Activated CD4-positive, alpha-beta memory T cell treated with anti-CD3 and anti-CD28 coated beads, Interleukin-2, amount 10 ng/mL, durations not matched to agents 7 days and 5 days (primary cell): ENCODE measurements around the gene PIH1D1. TPM values are rescaled to one million over a fixed set of nuclear protein-coding genes. Genes with fewer than 3 reads are reported as not detected.

Experiments
- CTCF ChIA-PET: fragments of 350-600 bp; sonication (Branson Sonifier 250); formaldehyde crosslinking; loops from one replicate; lab custom pipeline; 2021; ENCODE audit warnings: antibody characterized with exemption, inconsistent platforms; lab: Charles Lee
- POLR2A ChIA-PET: fragments of 350-600 bp; sonication (Branson Sonifier 250); formaldehyde crosslinking; loops from one replicate; lab custom pipeline; 2021; ENCODE audit warnings: antibody characterized with exemption; lab: Charles Lee
- DNase-seq: peaks from one replicate; pipeline ENCODE4 v3.0.0-alpha.2; 2020
- H3K27ac Mint-ChIP-seq: one replicate; pipeline ENCODE4 v1.8.0; 2021; ENCODE audit warnings: mild to moderate bottlenecking, mixed read lengths
- H3K27me3 Mint-ChIP-seq: one replicate; pipeline ENCODE4 v1.8.0; 2021; ENCODE audit warnings: mixed read lengths
- H3K36me3 Mint-ChIP-seq: one replicate; pipeline ENCODE4 v1.8.0; 2021; ENCODE audit warnings: low read depth, mixed read lengths
- H3K4me1 Mint-ChIP-seq: one replicate; pipeline ENCODE4 v1.8.0; 2021; ENCODE audit warnings: mixed read lengths
- H3K4me3 Mint-ChIP-seq: one replicate; pipeline ENCODE4 v1.8.0; 2021; ENCODE audit warnings: mild to moderate bottlenecking, mixed read lengths
- H3K9me3 Mint-ChIP-seq: one replicate; pipeline ENCODE4 v1.8.0; 2021; ENCODE audit warnings: mixed read lengths
- total RNA-seq, 2 experiments: library from RNA; stranded (reverse); gene quantifications; one replicate each; pipeline ENCODE4 v1.2.3, GENCODE V29; 2021

PIH1D1 gene
- total RNA-seq, 2 experiments from 2014 or later, result 168 to 170 TPM

DNA sequence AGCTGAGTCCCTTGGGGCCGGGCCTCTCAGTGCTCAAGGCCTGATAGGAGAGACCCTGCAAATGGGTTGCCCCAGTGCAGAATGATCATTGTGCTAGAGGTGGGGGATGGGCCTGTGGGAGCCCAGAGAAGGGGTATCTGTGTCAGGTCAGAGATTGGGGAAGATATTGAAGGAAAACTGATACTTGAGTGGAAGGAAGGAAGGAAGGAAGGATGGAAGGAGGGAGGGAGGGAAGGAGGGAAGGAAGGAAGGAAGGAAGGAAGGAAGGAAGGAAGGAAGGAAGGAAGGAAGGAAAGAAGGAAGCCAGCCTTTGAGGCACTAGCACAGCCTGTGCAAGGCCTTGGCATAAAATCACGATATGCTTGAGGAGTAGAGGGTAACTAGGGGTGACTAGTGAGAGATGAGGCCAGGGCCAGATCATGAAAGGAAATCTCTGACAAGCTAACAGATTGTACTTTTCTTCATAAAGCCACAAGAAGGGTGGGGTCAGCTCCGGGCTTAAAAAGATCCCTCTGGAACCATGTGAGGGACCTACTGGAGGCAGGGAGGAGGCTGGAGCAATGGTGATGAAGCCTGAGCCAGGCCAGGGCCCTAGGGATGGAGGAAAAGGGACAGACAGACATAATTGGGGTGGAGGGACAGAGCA, 39.8 kb downstream of the PIH1D1 start:
- H3K27me3 Mint-ChIP-seq, result peaks cover 7% of the 10 kb centered on the region
- no peak for DNase-seq
- no peaks in the 10 kb centered on the region for H3K36me3 Mint-ChIP-seq
- H3K4me3 Mint-ChIP-seq, result no peak overlapping the region
- H3K27ac Mint-ChIP-seq, result peak overlapping the region; percentile 29
- POLR2A ChIA-PET, result interaction anchor here (1.0 to 1.3 kb wide), 2 partner anchors 20 to 59 kb away, joined by 3 to 4 read pairs; no protein-coding TSS in a partner anchor
- H3K9me3 Mint-ChIP-seq, result no peaks in the 10 kb centered on the region
- CTCF ChIA-PET, result interaction anchor here (1.2 to 4.8 kb wide), 6 partner anchors 7 to 57 kb away, joined by 3 to 24 read pairs (median 4); no protein-coding TSS in a partner anchor
- peaks cover 53% of the 10 kb centered on the region for H3K4me1 Mint-ChIP-seq

DNA sequence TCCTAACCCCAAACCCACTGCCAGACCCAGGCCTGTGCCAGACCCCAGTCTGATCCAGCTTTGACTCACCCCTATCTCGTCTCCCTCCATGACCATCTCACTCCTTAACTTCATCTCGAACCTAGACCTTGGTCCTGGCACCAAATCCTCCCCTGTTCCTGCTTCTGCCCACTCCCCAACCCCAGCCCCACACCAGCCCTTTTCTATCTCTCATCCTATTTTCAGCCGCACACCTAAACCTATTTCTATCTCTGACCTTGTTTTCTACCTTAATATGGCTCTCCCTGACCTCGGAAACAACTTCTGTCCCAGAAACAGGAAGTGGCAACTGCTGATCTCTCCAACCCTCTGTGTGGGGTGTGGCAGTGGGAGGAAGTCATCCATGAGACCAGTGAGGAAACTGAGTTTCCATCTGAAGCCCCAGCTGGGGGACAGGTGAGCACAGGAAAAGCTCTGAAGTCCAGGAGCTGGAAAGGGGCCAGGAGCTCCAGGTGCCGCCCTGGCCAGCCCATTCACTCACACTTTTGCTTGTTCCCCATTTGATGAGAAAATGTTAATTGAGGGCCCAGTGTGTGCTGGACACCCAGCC, 42.1 kb downstream of the PIH1D1 start:
- Mint-ChIP-seq H3K27ac (peak overlapping the region; percentile 91), H3K27me3 (no peaks in the 10 kb centered on the region), H3K4me3 (peak overlapping the region; percentile 66), H3K36me3 (no peaks in the 10 kb centered on the region), H3K9me3 (no peaks in the 10 kb centered on the region), H3K4me1 (peaks cover 55% of the 10 kb centered on the region)
- CTCF ChIA-PET, result interaction anchor here (0.7 to 4.8 kb wide), 7 partner anchors 18 to 108 kb away, joined by 3 to 24 read pairs (median 5); partner anchors contain the start of gene FLT3LG
- DNase-seq, result peak; percentile 58
- POLR2A ChIA-PET, result interaction anchor here (0.6 to 2.5 kb wide), 13 partner anchors 9 to 184 kb away, joined by 3 to 18 read pairs (median 4); partner anchors contain the start of genes ALDH16A1, GFY, PIH1D1 and RPS11

DNA sequence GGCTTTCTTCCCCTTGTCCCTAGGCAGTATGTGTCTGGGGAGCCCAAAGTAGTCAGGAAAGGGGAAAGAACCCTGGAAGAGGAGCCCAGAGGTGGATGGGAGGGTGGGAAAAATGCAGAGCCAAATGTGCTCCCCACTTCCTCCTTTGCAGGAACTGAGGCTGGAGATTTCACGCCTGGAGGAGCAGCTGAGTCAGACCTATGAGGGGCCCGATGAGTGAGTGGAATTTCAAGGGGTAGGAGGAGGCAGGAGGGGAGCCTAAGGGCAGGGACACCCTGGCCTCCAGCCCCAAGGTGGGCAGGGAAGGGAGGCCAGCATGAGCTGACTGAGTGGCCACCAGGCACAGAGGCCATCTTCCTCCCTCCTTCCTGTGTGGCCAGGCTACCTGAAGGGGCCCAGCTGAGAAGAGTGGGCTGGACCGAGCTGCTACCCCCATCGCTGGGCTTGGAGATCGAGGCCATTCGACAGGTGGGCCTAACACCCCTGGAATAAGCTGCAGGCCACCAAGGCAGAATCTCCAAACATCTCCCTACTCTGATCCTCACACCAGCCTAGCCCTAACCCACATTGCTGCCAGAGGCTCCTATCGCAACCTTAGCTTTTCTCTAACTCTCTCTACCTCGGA, 42.7 kb downstream of the PIH1D1 start:
- H3K9me3 Mint-ChIP-seq, result no peaks in the 10 kb centered on the region
- H3K4me3 Mint-ChIP-seq, result peak overlapping the region; percentile 66
- ChIA-PET CTCF (interaction anchor here (0.8 to 4.8 kb wide), 6 partner anchors 17 to 107 kb away, joined by 3 to 24 read pairs (median 6); partner anchors contain the start of gene FLT3LG), POLR2A (interaction anchor here (1.1 to 2.5 kb wide), 11 partner anchors 10 to 183 kb away, joined by 3 to 18 read pairs (median 5); partner anchors contain the start of genes ALDH16A1, GFY, PIH1D1 and RPS11)
- peaks cover 55% of the 10 kb centered on the region for H3K4me1 Mint-ChIP-seq
- H3K27ac Mint-ChIP-seq, result peak overlapping the region; percentile 91
- no peaks in the 10 kb centered on the region for H3K36me3 Mint-ChIP-seq
- DNase-seq, result no peak
- no peaks in the 10 kb centered on the region for H3K27me3 Mint-ChIP-seq

DNA sequence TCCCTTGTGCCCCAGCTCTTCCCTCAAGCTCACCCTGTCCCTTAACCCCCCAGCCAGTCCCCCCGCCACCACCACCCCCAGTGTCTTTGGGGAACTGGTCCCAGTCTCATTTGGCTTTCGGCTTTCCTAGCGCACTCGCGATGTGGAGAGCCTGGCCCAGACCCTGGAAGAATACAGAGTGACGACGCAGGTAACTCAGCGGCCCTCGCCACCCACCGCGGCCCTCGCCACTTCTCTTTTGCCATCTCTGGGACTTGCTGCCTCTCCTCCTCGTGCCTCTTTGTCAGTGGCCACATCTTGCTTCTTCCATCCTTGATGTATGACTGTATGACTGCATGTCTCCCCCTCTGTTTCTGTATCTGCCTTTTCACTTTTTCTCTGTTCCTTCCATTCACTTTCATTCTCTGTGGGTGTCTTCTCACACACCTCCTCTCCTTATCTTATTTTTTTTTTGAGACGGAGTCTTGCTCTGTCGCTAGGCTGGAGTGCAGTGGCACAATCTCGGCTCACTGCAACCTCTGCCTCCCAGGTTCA, 44.1 kb downstream of the PIH1D1 start:
- no peak for DNase-seq
- Mint-ChIP-seq H3K27me3 (no peaks in the 10 kb centered on the region), H3K4me3 (no peak overlapping the region), H3K36me3 (no peaks in the 10 kb centered on the region), H3K4me1 (peaks cover 54% of the 10 kb centered on the region), H3K27ac (no peak overlapping the region), H3K9me3 (no peaks in the 10 kb centered on the region)
- POLR2A ChIA-PET, result interaction anchor here (2.0 to 2.5 kb wide), 2 partner anchors 11 to 19 kb away, joined by 6 to 18 read pairs; no protein-coding TSS in a partner anchor
- CTCF ChIA-PET, result interaction anchor here (4.8 kb wide), 1 partner anchor 16 kb away, joined by 24 read pairs; no protein-coding TSS in a partner anchor

DNA sequence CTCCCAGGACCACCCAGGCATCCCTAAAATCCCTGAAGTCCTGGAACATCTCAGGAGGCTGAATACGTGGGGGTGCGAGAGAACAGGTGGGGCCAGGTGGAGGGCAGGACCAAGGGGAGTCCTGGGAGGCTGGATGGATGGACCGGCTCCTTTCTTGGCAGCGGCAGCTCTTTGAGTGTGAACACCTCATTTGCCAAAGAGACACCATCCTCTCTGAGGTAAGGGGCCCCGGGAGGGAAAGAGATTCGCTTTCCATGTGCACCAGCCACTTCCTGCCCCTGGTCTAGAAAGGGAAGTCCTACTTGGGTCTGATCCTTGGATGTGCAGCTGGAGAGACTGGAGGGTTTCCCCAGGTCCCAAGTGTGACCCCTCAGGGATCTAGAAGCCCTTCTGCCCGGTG, 44.5 kb downstream of the PIH1D1 start:
- H3K36me3 Mint-ChIP-seq, result no peaks in the 10 kb centered on the region
- H3K4me1 Mint-ChIP-seq, result peaks cover 49% of the 10 kb centered on the region
- POLR2A ChIA-PET, result interaction anchor here (2.0 kb wide), 1 partner anchor 19 kb away, joined by 6 read pairs; no protein-coding TSS in a partner anchor
- H3K27me3 Mint-ChIP-seq, result no peaks in the 10 kb centered on the region
- no peak overlapping the region for H3K4me3 Mint-ChIP-seq
- no peak overlapping the region for H3K27ac Mint-ChIP-seq
- CTCF ChIA-PET, result interaction anchor here (1.0 to 2.1 kb wide), 2 partner anchors 15 to 414 kb away, joined by 3 to 9 read pairs; partner anchors contain the start of genes GYS1 and RUVBL2
- no peaks in the 10 kb centered on the region for H3K9me3 Mint-ChIP-seq
- no peak for DNase-seq

DNA sequence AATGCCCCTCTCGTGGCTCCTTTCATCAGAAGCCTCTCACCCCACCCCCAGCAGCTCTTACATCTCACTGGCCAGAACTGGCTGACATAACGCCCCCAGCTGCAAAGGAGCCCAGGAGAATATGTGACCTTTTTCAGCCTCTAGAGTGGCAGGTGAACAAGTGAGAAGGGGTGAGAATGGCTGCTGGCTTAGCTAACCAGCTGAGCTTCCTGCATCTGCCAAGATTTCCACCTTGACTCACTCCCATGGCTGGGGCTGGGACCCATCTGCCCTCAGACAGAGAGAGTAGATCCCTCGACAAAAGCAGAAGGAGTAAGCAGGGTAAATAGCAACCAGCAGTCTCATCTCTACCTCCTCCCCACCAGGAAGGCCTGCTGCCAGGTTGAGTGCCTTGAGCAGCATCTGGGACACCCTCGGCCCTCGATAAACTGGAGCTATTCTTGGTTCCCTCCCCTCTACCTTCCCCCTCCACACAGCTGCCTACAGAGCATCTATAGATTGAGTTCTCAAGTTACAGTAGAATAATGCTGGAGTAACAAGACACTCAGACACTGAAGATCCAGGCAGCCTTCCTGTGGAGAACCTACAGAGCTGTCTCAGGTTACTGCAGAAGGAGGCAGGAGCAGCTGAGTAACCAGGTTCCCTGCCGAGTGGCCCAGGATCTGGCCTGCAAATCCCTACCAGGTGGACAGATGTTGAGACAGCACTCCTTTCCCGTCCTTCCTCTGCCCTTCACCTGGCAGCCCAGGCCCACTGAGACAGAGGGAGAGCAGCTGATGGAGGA, 48.0 kb downstream of the PIH1D1 start:
- ChIA-PET CTCF (interaction anchor here (0.9 kb wide), 1 partner anchor 12 kb away, joined by 3 read pairs; no protein-coding TSS in a partner anchor), POLR2A (interaction anchor here (1.4 kb wide), 1 partner anchor 10 kb away, joined by 3 read pairs; no protein-coding TSS in a partner anchor)
- H3K36me3 Mint-ChIP-seq, result no peaks in the 10 kb centered on the region
- DNase-seq, result no peak
- no peak overlapping the region for H3K27ac Mint-ChIP-seq
- no peaks in the 10 kb centered on the region for H3K9me3 Mint-ChIP-seq
- H3K4me3 Mint-ChIP-seq, result no peak overlapping the region
- H3K4me1 Mint-ChIP-seq, result peaks cover 20% of the 10 kb centered on the region
- peaks cover 4% of the 10 kb centered on the region for H3K27me3 Mint-ChIP-seq

DNA sequence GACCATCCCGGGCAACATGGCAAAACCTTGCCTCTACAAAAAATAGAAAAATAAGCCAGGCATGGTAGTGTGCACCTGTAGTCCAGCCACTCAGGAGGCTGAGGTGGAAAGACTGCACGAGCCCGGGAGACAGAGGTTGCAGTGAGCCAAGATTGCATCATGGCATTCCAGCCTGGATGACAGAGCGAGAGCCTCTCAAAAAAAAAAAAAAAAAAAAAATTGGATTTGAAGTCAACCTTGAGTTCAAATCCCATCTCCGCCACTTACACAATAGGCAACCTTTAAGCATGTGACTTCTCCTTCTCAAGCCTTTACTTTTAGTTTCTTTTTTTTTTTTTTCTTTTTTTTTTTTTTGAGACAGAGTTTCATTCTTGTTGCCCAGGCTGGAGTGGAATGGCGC, 51.6 kb downstream of the PIH1D1 start:
- H3K4me3 Mint-ChIP-seq, result no peak overlapping the region
- H3K9me3 Mint-ChIP-seq, result no peaks in the 10 kb centered on the region
- ChIA-PET CTCF (interaction anchor here (0.7 kb wide), 1 partner anchor 383 kb away, joined by 4 read pairs; no protein-coding TSS in a partner anchor), POLR2A (no interaction called here)
- H3K36me3 Mint-ChIP-seq, result no peaks in the 10 kb centered on the region
- peaks cover 9% of the 10 kb centered on the region for H3K27me3 Mint-ChIP-seq
- H3K27ac Mint-ChIP-seq, result no peak overlapping the region
- DNase-seq, result no peak
- peaks cover 11% of the 10 kb centered on the region for H3K4me1 Mint-ChIP-seq

DNA sequence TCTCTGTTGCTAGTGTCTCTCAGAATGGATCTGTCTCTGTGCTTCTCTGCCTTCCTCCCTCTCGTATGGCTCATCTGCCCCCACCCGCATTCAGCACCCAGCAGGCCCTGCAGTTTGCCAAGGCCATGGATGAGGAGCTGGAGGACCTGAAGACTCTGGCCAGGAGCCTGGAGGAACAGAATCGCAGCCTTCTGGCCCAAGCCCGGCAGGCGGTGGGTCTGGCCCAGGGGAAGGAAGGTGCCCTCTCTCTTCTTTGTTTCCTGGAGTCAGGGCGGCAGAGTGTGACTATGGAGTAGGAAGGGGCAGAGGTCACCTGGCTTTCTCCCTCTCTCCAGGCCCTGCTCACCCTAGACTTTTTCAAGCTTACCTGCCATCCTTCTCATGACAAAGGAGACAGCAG, 52.7 kb downstream of the PIH1D1 start:
- no peak for DNase-seq
- POLR2A ChIA-PET, result no interaction called here
- CTCF ChIA-PET, result no interaction called here
- H3K4me3 Mint-ChIP-seq, result no peak overlapping the region
- H3K4me1 Mint-ChIP-seq, result peaks cover 11% of the 10 kb centered on the region
- H3K27me3 Mint-ChIP-seq, result peaks cover 9% of the 10 kb centered on the region
- no peak overlapping the region for H3K27ac Mint-ChIP-seq
- H3K36me3 Mint-ChIP-seq, result no peaks in the 10 kb centered on the region
- no peaks in the 10 kb centered on the region for H3K9me3 Mint-ChIP-seq

DNA sequence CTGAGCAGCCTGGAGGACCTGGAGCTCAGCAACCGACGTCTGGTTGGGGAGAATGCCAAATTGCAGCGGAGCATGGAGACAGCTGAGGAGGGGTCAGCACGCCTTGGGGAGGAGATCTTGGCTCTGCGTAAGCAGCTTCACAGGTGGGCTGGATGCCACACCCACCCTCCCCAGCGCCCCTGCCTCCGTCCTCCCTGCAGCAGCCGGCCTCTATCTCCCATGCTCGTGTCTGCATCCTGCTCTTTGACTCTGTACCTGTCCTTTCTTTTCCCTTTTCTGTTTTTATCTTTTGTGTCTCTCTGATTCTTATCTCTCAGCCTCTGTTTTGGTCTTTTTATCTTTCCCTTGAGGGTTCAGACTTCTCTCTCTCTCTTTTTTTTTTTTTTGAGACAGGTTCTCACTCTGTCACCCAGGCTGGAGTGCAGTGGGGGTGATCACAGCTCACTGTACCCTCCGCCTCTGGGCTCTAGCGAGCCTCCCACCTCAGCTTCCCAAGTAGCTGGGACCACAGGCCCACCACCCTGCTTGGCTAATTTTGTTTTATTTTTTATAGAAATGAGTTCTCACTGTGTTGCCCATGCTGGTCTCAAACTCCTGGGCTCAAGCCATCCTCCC, 53.5 kb downstream of the PIH1D1 start:
- DNase-seq, result no peak
- ChIA-PET CTCF (no interaction called here), POLR2A (interaction anchor here (1.0 kb wide), 1 partner anchor 55 kb away, joined by 3 read pairs; the partner anchor contains the start of gene ALDH16A1)
- H3K27me3 Mint-ChIP-seq, result peaks cover 9% of the 10 kb centered on the region
- H3K36me3 Mint-ChIP-seq, result no peaks in the 10 kb centered on the region
- H3K4me3 Mint-ChIP-seq, result no peak overlapping the region
- no peak overlapping the region for H3K27ac Mint-ChIP-seq
- H3K4me1 Mint-ChIP-seq, result peaks cover 11% of the 10 kb centered on the region
- no peaks in the 10 kb centered on the region for H3K9me3 Mint-ChIP-seq

DNA sequence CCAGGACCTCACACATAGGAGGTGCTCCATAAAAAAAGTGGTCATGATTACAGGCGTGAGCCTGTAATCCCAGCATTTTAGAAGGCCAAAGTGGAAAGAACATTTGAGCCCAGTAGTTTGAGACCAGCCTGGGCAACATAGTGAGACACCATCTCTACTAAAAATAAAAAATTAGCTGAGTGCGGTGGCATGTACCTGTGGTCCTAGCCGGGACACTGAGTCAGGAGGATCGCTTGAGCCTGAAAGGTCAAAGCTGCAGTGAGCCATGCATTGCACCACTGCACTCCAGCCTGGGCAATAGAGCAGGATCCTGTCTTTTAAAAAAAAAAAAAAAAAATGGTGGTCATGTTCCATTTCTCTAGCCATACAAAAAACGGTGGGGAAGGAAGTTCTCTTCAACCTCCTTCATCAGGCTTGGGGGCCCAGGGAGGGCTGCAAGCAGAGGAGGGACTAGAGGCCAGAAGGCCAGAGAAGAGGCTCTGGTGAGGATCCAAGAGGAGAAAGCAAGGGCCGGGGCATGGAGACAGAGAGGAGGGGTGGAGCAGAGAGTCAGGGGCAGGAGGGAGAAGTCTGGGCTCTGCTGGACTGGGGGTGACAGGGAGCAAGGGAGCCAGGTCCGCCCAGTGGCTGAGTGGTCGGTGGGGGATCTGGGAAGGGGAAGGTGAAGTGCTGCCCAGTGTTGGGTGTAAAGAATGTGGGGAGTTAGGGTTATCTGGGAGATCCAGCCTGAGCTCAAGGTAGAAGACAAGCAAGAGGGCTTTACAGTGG, 54.7 kb downstream of the PIH1D1 start:
- Mint-ChIP-seq H3K27me3 (peaks cover 15% of the 10 kb centered on the region), H3K4me1 (peaks cover 16% of the 10 kb centered on the region), H3K9me3 (no peaks in the 10 kb centered on the region), H3K36me3 (no peaks in the 10 kb centered on the region), H3K27ac (no peak overlapping the region), H3K4me3 (no peak overlapping the region)
- CTCF ChIA-PET, result no interaction called here
- POLR2A ChIA-PET, result interaction anchor here (0.8 kb wide), 1 partner anchor 9 kb away, joined by 3 read pairs; no protein-coding TSS in a partner anchor
- no peak for DNase-seq
